Heart right ventricle (tissue), 16 donors: ENCODE data around the gene DPF3. TPM values are rescaled to one million over a fixed set of nuclear protein-coding genes. Genes with fewer than 3 reads are reported as not detected.

Experiments
- ATAC-seq, 8 donors: fragments of 200-7000 bp; cut with Tn5 transposase; one replicate each; pipeline ENCODE4 v1.9.1; 2020; ENCODE audit warnings: mild to moderate bottlenecking in 8 of 8, moderate library complexity in 8 of 8, moderate number of reproducible peaks in 1 of 8
- DNase-seq, 2 donors: peaks; one replicate each; pipeline ENCODE4 v3.0.0-alpha.2; 2020
- H3K27ac ChIP-seq, 10 donors: fragments of 200-600 bp; sonication (generic) in 2 of 10; one replicate each; pipeline versions ENCODE4 v1.5.0 to v1.8.0; 2020 to 2022; ENCODE audit warnings: mild to moderate bottlenecking in 3 of 10
- H3K27me3 ChIP-seq, 7 donors: fragments of 200-600 bp; one replicate each; pipeline ENCODE4 v1.8.0; 2021 to 2022; ENCODE audit warnings: mild to moderate bottlenecking in 2 of 7
- H3K36me3 ChIP-seq, 9 donors: fragments of 200-600 bp; sonication (generic) in 1 of 9; one replicate each; pipeline versions ENCODE4 v1.5.0 to v1.8.0; 2020 to 2022; ENCODE audit warnings: mild to moderate bottlenecking in 2 of 9
- H3K4me1 ChIP-seq, 9 donors: fragments of 200-600 bp; sonication (generic) in 1 of 9; one replicate each; pipeline versions ENCODE4 v1.5.0 to v1.8.0; 2020 to 2022; ENCODE audit warnings: mild to moderate bottlenecking in 4 of 9
- H3K4me3 ChIP-seq, 10 donors: fragments of 200-600 bp; sonication (generic) in 2 of 10; one replicate each; pipeline versions ENCODE4 v1.5.0 to v1.8.0; 2020 to 2022; ENCODE audit warnings: mild to moderate bottlenecking in 7 of 10, moderate library complexity in 2 of 10
- H3K9me3 ChIP-seq, 11 donors: fragments of 200-600 bp in 10 of 11; sonication (generic) in 2 of 11; one replicate each; pipeline versions ENCODE4 v1.5.0 to v1.8.0; 2013 to 2022; ENCODE audit warnings: mild to moderate bottlenecking in 2 of 11, control low read depth in 1 of 11, moderate library complexity in 1 of 11
- WGBS, 2 donors: extraction: QIAGEN DNeasy Blood & Tissue Kit; methylation state at CpG; one replicate each; pipeline ENCODE4 v1.1.7; 2013; ENCODE audit warnings: inconsistent platforms in 1 of 2; 5-methylcytosine and 5-hydroxymethylcytosine counted together
- intact Hi-C, 10 donors: fragments of 100-400 bp; cut with DNase I; formaldehyde crosslinking; loops; one replicate each; pipeline versions ENCODE4 v1.11.1 to v1.14.2; 2022
- polyA plus RNA-seq, 2 donors: library from polyadenylated mRNA; stranded (reverse); fragments of 200-250 nt; gene quantifications; one replicate each; pipeline ENCODE4 v1.2.3, GENCODE V29; 2013
- total RNA-seq, 10 donors: library from RNA; stranded (reverse); fragmentation: NEBNext Ultra II Directional in 3 of 10; extraction: Animal tissue kit (Norgen Biotek cat#: 25700) in 3 of 10; gene quantifications; one replicate each; pipeline versions ENCODE4 v1.2.1 to v1.2.4, GENCODE V29; 2021 to 2023
- TF ChIP-seq, protein P1 (sequence below), 9 donors: fragments of 200-600 bp; sonication (generic) in 2 of 9; IDR thresholded peaks; one replicate each; pipeline versions ENCODE4 v1.5.0 to v1.8.0; 2021 to 2022; ENCODE audit warnings: antibody characterized with exemption in 9 of 9, mild to moderate bottlenecking in 5 of 9, moderate library complexity in 1 of 9
- donor health status: Arrhythmogenic right ventricular cardiomyopathy.
- donor health status: ischemic (EF 13 %, LVEDD 7.1; RV severe dilation, severe dysfunction).
- donor health status: healthy with polysubstance abuse.
- donor health status: DM: no; HTN: yes; CAD: no.
- donor health status: DM: no; HTN: no; CAD: no.
- donor health status: ischemic (EF 25% LVEDD 6.9; RV normal size, moderate dysfunction).
- donor health status: ischemic (EF 25% LVEDD 5.7; RV mildly dilated, moderate dysfunction).
- donor health status: healthy.
- donor health status: DM: yes; HTN: yes; CAD: no.
- donor health status: Ischemic cardiomyopathy.
- donor health status: ischemic (EF 35%, LVEDD 5.7; RV mildly dilated, moderate dysfunction).
- donor health status: nonischemic (EF 11% LVEDD 7.7; RV severe dilation, severe dysfunction).
- donor health status: DM: yes; HTN: yes; CAD: no.
- donor health status: PGD.
- donor health status: ischemic (EF 29% LVEDD 5.4; RV normal size, mild dysfunction).
- donor health status: nonischemic (EF 23%, LVEDD 6.1; RV moderate dilation, normal function).

DPF3 gene
- total and polyA plus RNA-seq, 12 donors = 3.8 to 52.3 (median 35.6) TPM

DNA sequence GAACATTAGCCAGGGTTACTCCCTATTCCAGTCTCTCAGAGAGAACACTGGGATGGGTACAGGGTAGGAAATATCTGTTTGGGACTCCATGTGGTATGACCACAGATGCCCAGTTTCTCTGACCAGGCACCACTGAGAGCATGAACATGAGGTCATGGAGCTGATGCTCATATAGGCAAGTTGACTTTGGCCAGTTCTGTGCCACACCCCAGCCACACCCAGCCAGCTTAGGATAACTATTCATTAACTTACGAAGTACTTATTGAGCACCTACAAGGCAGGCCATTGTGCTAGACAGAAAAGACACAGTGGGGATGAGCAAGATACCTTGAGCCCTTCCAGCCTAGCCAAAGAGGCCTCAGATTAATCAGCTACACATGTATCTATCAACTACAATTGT, 262.5 kb downstream of the DPF3 start:
- Histone ChIP-seq H3K4me3 (no peak overlapping the region), H3K27ac (no peak overlapping the region), H3K9me3 (peaks cover 0 to 15% (median 2%) of the 10 kb centered on the region in 11 donors), H3K36me3 (peaks cover 0 to 17% (median 0%) of the 10 kb centered on the region in 9 donors), H3K27me3 (no peaks in the 10 kb centered on the region), H3K4me1 (peaks cover 0 to 18% (median 0%) of the 10 kb centered on the region in 9 donors)
- TF ChIP-seq, protein P1, sequence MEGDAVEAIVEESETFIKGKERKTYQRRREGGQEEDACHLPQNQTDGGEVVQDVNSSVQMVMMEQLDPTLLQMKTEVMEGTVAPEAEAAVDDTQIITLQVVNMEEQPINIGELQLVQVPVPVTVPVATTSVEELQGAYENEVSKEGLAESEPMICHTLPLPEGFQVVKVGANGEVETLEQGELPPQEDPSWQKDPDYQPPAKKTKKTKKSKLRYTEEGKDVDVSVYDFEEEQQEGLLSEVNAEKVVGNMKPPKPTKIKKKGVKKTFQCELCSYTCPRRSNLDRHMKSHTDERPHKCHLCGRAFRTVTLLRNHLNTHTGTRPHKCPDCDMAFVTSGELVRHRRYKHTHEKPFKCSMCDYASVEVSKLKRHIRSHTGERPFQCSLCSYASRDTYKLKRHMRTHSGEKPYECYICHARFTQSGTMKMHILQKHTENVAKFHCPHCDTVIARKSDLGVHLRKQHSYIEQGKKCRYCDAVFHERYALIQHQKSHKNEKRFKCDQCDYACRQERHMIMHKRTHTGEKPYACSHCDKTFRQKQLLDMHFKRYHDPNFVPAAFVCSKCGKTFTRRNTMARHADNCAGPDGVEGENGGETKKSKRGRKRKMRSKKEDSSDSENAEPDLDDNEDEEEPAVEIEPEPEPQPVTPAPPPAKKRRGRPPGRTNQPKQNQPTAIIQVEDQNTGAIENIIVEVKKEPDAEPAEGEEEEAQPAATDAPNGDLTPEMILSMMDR (IDR thresholded peaks at IDR 0.05) = no peak
- no peak for ATAC-seq
- 71 to 96% methylated on average over 1 of the region's 1 CpG for WGBS, 2 donors
- intact Hi-C loops = no loop called here
- no peak for DNase-seq

DNA sequence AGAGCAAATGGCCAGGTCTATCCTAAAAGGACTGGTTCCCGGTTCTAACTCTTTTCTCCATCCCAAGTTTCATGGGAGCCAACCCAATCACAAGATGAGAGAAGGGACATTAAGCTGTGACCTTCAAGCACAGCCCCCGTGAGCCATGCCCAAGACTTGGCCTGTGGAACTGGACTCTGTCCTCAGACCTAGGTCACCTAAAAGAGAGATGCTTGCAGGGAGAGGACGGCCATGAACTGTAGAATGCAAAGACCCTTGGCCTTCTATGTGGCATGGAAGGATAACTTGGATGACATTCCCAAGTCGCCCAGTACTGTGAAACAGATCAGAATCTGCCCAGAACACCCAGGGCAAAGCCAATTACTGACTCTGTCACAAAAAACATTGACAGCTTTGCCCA, 263.5 kb downstream of the DPF3 start:
- no peak overlapping the region for H3K27ac ChIP-seq
- DNase-seq = no peak
- no peaks in the 10 kb centered on the region for H3K27me3 ChIP-seq
- no peak overlapping the region for H3K4me3 ChIP-seq
- peak in 1 of 8 donors; percentile 25 for ATAC-seq
- TF ChIP-seq, protein P1 (IDR thresholded peaks at IDR 0.05) = no peak
- peaks cover 0 to 16% (median 0%) of the 10 kb centered on the region in 9 donors for H3K4me1 ChIP-seq
- intact Hi-C loops = no loop called here
- peaks cover 0 to 18% (median 2%) of the 10 kb centered on the region in 11 donors for H3K9me3 ChIP-seq
- H3K36me3 ChIP-seq = peaks cover 0 to 17% (median 0%) of the 10 kb centered on the region in 9 donors
- 90 to 94% methylated on average over 4 of the region's 4 CpGs for WGBS, 2 donors

DNA sequence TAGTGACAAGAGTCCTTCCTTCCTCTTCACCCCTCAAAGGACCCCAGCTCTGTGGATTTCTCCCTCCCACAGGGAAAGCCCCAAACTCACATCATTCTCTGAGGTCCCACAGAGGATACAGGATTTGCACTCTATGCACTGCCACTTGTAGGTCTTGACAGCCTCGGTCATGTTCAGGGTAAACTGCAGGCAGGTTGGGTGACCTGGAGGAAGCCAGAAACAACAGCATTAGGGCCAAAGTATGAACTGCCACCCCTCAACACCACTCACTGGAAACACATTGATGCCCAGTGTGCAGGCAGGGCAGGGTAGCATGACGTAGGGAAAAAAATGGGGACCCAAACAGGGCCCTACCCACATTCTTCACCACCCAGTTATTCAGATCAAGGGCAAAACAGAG, 264.4 kb downstream of the DPF3 start:
- TF ChIP-seq, protein P1 (IDR thresholded peaks at IDR 0.05) = no peak
- 88 to 94% methylated on average over 2 of the region's 2 CpGs for WGBS, 2 donors
- H3K27ac ChIP-seq = no peak overlapping the region
- H3K36me3 ChIP-seq = peaks cover 0 to 17% (median 0%) of the 10 kb centered on the region in 9 donors
- H3K9me3 ChIP-seq = peaks cover 0 to 18% (median 2%) of the 10 kb centered on the region in 11 donors
- ATAC-seq = peak in 1 of 8 donors; percentile 30
- H3K4me1 ChIP-seq = peaks cover 0 to 11% (median 0%) of the 10 kb centered on the region in 9 donors
- intact Hi-C loops = no loop called here
- no peak overlapping the region for H3K4me3 ChIP-seq
- no peak for DNase-seq
- H3K27me3 ChIP-seq = no peaks in the 10 kb centered on the region

DNA sequence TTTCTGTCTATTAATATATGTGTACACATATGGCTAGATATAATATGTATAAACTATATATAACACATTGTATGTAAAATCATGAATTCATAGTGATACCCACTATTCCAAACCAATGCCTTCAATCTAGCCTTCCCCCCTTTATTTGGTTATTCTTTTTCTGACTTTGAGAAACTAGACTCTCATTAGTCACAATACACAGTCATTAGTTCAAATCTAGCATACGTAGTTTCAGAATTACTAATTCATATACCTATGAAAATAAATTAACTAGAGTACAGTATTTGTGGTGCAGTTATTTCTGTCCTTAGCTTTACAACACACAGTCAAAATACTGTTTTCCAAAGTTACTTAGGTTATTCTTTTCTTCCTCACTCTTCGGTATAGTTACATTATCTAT, 268.2 kb downstream of the DPF3 start:
- no peak for ATAC-seq
- Histone ChIP-seq H3K4me3 (no peak overlapping the region), H3K36me3 (peaks cover 0 to 17% (median 0%) of the 10 kb centered on the region in 9 donors), H3K4me1 (no peaks in the 10 kb centered on the region), H3K27ac (no peak overlapping the region), H3K9me3 (peaks cover 0 to 20% (median 2%) of the 10 kb centered on the region in 11 donors), H3K27me3 (no peaks in the 10 kb centered on the region)
- intact Hi-C loops = no loop called here
- TF ChIP-seq, protein P1 (IDR thresholded peaks at IDR 0.05) = no peak
- WGBS, 2 donors = 94 to 96% methylated on average over 2 of the region's 2 CpGs
- no peak for DNase-seq
